Neuronal stem cell (in vitro differentiated cells): ENCODE measurements around the gene SCYL1.
"Not testable (repeated sequence)": the region's sequence is repeated elsewhere in the genome, so short reads cannot be mapped to it uniquely, and the experiment has no call there.

ENCODE experiments used
- DNase-seq: peaks from one replicate; pipeline ENCODE4 v3.0.0-alpha.2; 2013; ENCODE audit warnings: low spot score
- H2AFZ ChIP-seq: one replicate; pipeline ENCODE4 v1.6.1; 2013; ENCODE audit warnings: mild to moderate bottlenecking, low read length, inconsistent platforms
- H2AK5ac ChIP-seq: 2 replicates; pipeline ENCODE4 v1.6.1; 2013; ENCODE audit warnings: low read depth, mild to moderate bottlenecking, inconsistent platforms, low read length, moderate library complexity, mixed read lengths
- H2BK120ac ChIP-seq: 2 replicates; pipeline ENCODE4 v1.6.1; 2013; ENCODE audit warnings: low read depth, mild to moderate bottlenecking, inconsistent platforms, low read length, moderate library complexity, mixed read lengths
- H2BK12ac ChIP-seq: one replicate; pipeline ENCODE4 v1.6.1; 2013; ENCODE audit warnings: low read length, inconsistent platforms
- H2BK15ac ChIP-seq: 2 replicates; pipeline ENCODE4 v1.6.1; 2013; ENCODE audit warnings: mild to moderate bottlenecking, low read length, inconsistent platforms, mixed read lengths
- H2BK5ac ChIP-seq: one replicate; pipeline ENCODE4 v1.6.1; 2013; ENCODE audit warnings: inconsistent platforms, mild to moderate bottlenecking, low read length, moderate library complexity
- H3K14ac ChIP-seq: one replicate; pipeline ENCODE4 v1.6.1; 2013; ENCODE audit warnings: low read length, inconsistent platforms
- H3K18ac ChIP-seq: 2 replicates; pipeline ENCODE4 v1.6.1; 2013; ENCODE audit warnings: low read length, inconsistent platforms
- H3K23ac ChIP-seq: 2 replicates; pipeline ENCODE4 v1.6.1; 2013; ENCODE audit warnings: low read depth, mild to moderate bottlenecking, mixed read lengths, low read length, inconsistent platforms; ENCODE audit not compliant: poor library complexity
- H3K27ac ChIP-seq: replicated peaks from 3 replicates; pipeline ENCODE4 v1.5.1; 2013; ENCODE audit warnings: low read length, inconsistent platforms
- H3K27me3 ChIP-seq, 3 experiments: 2 replicates each; pipeline ENCODE4 v1.6.1; 2013; ENCODE audit warnings: low read length in 3 of 3, mild to moderate bottlenecking in 2 of 3, inconsistent platforms in 1 of 3, low read depth in 1 of 3, mixed read lengths in 1 of 3, moderate library complexity in 1 of 3; ENCODE audit not compliant: control insufficient read depth in 3 of 3, insufficient read depth in 3 of 3
- H3K36me3 ChIP-seq, 2 donors: replicated peaks in 1 of 2; 2 replicates each; pipeline ENCODE4 v1.6.1; 2013; ENCODE audit warnings: low read length in 2 of 2; ENCODE audit not compliant: control insufficient read depth in 2 of 2, insufficient read depth in 2 of 2
- H3K4ac ChIP-seq: 2 replicates; pipeline ENCODE4 v1.6.1; 2013; ENCODE audit warnings: inconsistent platforms, mild to moderate bottlenecking, low read length, moderate library complexity
- H3K4me1 ChIP-seq, 2 donors: 1 replicate in 1 of 2; 2 replicates in 1 of 2; pipeline ENCODE4 v1.6.1; 2013; ENCODE audit warnings: low read length in 2 of 2, low read depth in 1 of 2; ENCODE audit not compliant: control insufficient read depth in 2 of 2, insufficient read depth in 1 of 2
- H3K4me2 ChIP-seq: one replicate; pipeline ENCODE4 v1.6.1; 2013; ENCODE audit warnings: mild to moderate bottlenecking, low read length, inconsistent platforms; ENCODE audit not compliant: insufficient read depth, poor library complexity, severe bottlenecking
- H3K4me3 ChIP-seq, 2 donors: 2 replicates each; pipeline ENCODE4 v1.5.1; 2013; ENCODE audit warnings: low read length in 2 of 2, mild to moderate bottlenecking in 2 of 2, inconsistent platforms in 1 of 2, moderate library complexity in 1 of 2
- H3K79me1 ChIP-seq: one replicate; pipeline ENCODE4 v1.6.1; 2013; ENCODE audit warnings: low read depth, mild to moderate bottlenecking, inconsistent platforms, low read length, moderate library complexity
- H3K9ac ChIP-seq: one replicate; pipeline ENCODE4 v1.6.1; 2013; ENCODE audit warnings: mild to moderate bottlenecking, low read depth, low read length, inconsistent platforms; ENCODE audit not compliant: poor library complexity
- H3K9me3 ChIP-seq, 2 donors: replicated peaks in 1 of 2; 2 replicates each; pipeline versions ENCODE3 to v1.6.1; 2013; ENCODE audit warnings: low read length in 2 of 2, mild to moderate bottlenecking in 2 of 2, inconsistent platforms in 1 of 2, low read depth in 1 of 2, mixed read lengths in 1 of 2, moderate library complexity in 1 of 2; ENCODE audit not compliant: control insufficient read depth in 2 of 2, insufficient read depth in 1 of 2
- H4K8ac ChIP-seq: one replicate; pipeline ENCODE4 v1.6.1; 2013; ENCODE audit warnings: low read depth, mild to moderate bottlenecking, inconsistent platforms, low read length, moderate library complexity
- H4K91ac ChIP-seq: one replicate; pipeline ENCODE4 v1.6.1; 2013; ENCODE audit warnings: low read length, low read depth, mild to moderate bottlenecking, inconsistent platforms; ENCODE audit not compliant: poor library complexity
- WGBS, 2 donors: extraction: QIAGEN DNeasy Blood & Tissue Kit; methylation state at CpG; one replicate each; pipeline ENCODE4 v1.1.7; 2013; ENCODE audit warnings: missing lambda C conversion rate in 2 of 2, mixed read lengths in 1 of 2; ENCODE audit not compliant: insufficient read length in 2 of 2, insufficient replicate concordance in 1 of 2; ENCODE audit errors: extremely low coverage in 2 of 2; 5-methylcytosine and 5-hydroxymethylcytosine counted together

SCYL1 gene

DNA sequence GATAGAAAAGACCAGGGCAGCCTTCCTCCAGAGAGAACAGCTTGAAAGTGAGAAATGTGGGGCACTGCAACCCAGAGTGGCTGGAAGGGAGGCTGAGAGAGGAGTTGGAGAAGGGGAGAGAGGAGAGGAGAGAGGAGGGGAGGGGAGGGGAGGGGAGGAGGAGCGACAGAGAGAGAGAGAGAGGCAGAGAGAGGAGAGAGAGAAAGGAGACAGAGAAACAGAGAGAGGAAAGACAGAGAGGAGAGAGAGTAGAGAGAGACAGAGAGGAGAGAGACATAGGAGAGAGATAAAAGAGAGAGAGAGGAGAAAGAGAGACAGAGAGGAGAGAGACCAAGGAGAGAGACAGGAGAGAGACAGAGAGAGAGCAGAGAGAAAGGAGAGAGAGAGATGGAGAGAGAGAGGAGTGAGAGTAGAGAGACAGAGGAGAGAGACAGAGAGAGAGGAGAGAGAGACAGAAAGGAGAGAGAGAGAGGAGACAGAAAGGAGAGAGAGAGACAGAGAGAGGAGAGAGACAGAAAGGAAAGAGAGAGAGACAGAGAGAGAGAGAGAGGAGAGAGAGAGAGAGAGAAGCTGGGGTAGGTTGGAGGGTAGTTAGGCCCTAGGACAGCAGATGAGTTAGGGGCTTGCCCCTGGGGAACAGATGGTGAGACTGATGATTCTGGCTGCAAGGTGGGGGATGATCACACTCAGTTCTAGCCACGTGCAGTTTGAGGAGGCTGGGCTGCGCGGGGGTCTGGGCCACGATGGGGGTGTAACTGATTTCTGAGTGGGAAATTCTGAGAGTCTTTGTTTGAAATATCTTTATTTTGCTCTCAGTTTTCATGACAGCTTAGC lies 8.5 kb upstream of the SCYL1 start:
- Histone ChIP-seq H3K4ac (no peak overlapping the region), H3K4me3 (no peak overlapping the region), H2BK5ac (no peak overlapping the region), H3K9me3 (no peaks in the 10 kb centered on the region), H3K36me3 (no peaks in the 10 kb centered on the region), H2BK12ac (no peak overlapping the region), H2AFZ (no peak overlapping the region), H3K9ac (no peak overlapping the region), H3K27me3 (no peaks in the 10 kb centered on the region), H3K4me2 (no peak overlapping the region), H3K18ac (no peak overlapping the region), H2BK15ac (no peak overlapping the region), H4K91ac (no peak overlapping the region), H3K14ac (no peak overlapping the region), H3K23ac (no peak overlapping the region), H2BK120ac (no peak overlapping the region), H3K27ac (no peak overlapping the region), H3K4me1 (no peaks in the 10 kb centered on the region), H4K8ac (no peak overlapping the region), H2AK5ac (no peak overlapping the region), H3K79me1 (no peaks in the 10 kb centered on the region)
- WGBS, 2 donors: no CpG with 5 or more reads among the region's 5 CpGs
- no peak for DNase-seq

- not testable (repeated sequence) for H3K23ac ChIP-seq, H2BK12ac ChIP-seq, H3K18ac ChIP-seq, H4K8ac ChIP-seq, H2AK5ac ChIP-seq, H3K27me3 ChIP-seq, H3K36me3 ChIP-seq, H4K91ac ChIP-seq, H3K79me1 ChIP-seq, H3K4me2 ChIP-seq, H3K9me3 ChIP-seq, H3K14ac ChIP-seq, H3K4ac ChIP-seq, H2BK15ac ChIP-seq, H3K9ac ChIP-seq, DNase-seq, H2BK5ac ChIP-seq, H2AFZ ChIP-seq, H2BK120ac ChIP-seq, H3K4me3 ChIP-seq, H3K27ac ChIP-seq
- peaks cover 0 to 13% of the 10 kb centered on the region in 2 donors for H3K4me1 ChIP-seq
- no CpG with 5 or more reads among the region's 8 CpGs for WGBS, 2 donors
These were observed 5.8 kb upstream of the SCYL1 start for GRCh38 chr11:65518941-65519549.

DNA sequence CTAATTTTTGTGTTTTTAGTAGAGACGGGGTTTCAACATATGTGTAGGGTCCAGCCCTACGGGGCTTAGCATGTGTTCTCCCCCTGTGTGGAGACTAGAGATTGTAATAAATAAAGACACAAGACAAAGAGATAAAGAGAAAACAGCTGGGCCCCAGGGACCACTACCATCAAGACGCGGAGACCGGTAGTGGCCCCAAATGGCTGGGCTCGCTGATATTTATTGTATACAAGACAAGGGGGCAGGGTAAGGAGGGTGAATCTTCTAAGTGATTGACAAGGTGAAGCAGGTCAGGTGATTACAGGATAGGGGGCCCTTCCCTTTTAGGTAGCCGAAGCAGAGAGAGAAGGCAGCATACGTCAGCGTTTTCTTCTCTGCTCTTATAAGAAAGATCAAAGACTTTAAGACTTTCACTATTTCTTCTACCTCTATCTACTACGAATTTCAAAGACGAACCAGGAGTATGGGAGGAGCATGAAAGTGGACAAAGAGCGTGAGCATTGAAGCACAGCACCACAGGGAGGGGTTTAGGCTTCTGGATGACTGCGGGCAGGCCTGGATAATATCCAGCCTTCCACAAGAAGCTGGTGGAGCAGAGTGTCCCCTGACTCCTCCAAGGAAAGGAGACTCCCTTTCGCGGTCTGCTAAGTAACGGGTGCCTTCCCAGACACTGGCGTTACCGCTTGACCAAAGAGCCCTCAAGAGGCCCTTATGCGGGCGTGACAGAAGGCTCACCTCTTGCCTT lies 2.9 kb upstream of the SCYL1 start:
- H3K18ac ChIP-seq, H3K27ac ChIP-seq, H2BK5ac ChIP-seq, H2BK12ac ChIP-seq, H3K4me2 ChIP-seq, H4K8ac ChIP-seq, H3K9me3 ChIP-seq, H2AFZ ChIP-seq, H2BK15ac ChIP-seq, DNase-seq, H3K14ac ChIP-seq, H2BK120ac ChIP-seq, H3K9ac ChIP-seq, H3K23ac ChIP-seq, H2AK5ac ChIP-seq, H3K4ac ChIP-seq, H3K36me3 ChIP-seq, H3K4me3 ChIP-seq, H4K91ac ChIP-seq, H3K27me3 ChIP-seq: not testable (repeated sequence)
- Histone ChIP-seq H3K4me1 (peaks cover 11 to 22% of the 10 kb centered on the region in 2 donors), H3K79me1 (peaks cover 15% of the 10 kb centered on the region)
- WGBS, 2 donors: no CpG with 5 or more reads among the region's 20 CpGs
